ENCODE results near the gene NFASC.

Gene NFASC
- 0 to 11.6 (median 0) reads per million in 17 experiments for total RNA-seq

DNA sequence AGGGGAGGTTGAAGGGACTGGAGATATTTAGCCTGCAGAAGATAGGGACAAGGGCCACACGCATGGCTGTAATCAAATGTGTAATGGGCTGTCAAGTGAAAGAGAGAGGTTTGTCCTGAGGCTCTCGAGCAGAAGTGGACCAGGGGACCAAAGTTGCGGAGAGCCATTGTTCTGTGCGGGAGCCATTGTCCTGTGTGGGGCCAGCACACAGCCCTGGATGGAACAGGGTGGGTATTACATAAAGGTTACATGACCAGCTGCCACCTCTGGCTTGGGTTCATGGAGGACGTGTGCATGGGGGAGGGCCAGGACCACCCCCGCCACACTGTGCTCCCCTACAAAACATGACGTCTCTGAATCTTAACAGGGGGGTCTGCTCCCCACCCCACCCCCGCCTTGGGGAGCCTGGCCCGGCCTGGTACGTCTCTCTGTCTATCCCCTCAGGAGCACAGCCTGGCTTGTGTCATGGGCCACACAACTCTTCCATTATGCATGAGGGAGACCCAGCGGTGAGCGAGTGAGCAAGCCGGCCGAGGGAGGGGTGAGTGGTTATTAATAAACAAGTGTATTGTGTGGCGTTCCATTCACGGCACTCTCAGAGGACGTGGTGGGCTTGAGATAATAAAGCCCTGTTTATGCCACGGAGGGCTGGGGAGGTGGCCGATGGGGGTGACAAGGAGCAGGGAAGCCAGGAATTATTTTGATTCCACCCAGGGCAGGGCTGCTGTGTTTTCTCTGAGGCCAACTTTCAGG, at the start of gene NFASC:
Gene NFASC (plus strand): TSS at position 703 of the 753 bp plus-strand sequence. CDS start 73,454 bp downstream, outside the sequence.
- DNase-seq, result no peak

DNA sequence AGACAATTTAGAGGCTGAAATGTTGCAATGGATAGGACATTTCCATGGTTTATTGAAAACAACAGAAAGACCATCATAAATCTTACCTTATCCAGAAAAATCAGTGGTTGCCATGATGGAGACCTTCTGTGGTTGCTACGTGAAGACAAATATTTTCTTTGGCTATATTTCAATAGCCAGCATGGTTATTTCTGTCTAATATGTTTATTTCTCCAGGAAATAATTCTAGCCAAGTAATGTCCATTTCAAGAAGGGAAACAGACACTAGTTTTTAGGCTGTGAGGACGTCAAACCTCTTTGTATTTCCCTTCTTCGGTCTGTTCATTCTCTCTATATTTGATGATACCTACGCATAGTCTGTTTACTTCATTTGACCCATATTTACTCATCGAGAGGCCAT, 49.2 kb upstream of the NFASC start:
- DNase-seq, result no peak

DNA sequence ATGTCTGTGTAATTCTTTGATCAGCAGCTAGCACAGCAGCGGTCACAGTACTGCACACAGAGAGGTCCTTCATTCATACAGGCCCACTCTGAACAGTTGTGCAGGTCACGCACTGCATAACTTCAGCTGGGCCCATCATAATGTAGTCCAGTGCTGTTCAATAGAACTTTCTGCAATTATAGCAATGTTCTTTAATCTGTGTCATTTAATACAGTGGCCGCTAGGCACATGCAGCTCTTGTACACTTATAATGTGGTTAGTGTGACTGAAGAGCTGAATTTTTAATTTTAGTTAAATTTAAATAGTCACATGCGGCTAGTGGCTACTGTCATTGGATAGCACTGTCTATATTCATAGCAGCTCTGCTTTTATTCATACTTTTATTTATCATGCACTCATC, 48.7 kb upstream of the NFASC start:
- DNase-seq, result no peak

DNA sequence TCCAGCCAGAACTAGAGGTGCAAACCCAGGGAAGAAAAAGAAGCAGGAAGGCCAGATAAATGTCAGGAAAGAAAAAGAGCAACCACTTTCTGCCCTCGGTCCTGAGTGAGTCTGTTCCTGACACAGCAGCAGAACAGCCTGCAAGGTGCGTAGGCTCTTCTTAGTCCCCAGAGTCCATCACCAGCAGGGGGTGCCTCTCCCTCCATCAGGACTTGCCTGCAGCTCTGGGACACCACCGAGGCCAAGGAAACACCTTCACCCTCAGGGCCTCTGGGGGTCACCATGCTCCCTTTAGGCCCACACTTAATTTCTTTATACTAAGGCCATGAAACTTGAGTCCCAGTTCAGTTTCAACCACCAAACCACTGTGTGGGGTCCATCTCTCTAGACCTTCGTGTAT, 43.7 kb upstream of the NFASC start:
- peak in 1 of 4 experiments; percentile 16 for DNase-seq

DNA sequence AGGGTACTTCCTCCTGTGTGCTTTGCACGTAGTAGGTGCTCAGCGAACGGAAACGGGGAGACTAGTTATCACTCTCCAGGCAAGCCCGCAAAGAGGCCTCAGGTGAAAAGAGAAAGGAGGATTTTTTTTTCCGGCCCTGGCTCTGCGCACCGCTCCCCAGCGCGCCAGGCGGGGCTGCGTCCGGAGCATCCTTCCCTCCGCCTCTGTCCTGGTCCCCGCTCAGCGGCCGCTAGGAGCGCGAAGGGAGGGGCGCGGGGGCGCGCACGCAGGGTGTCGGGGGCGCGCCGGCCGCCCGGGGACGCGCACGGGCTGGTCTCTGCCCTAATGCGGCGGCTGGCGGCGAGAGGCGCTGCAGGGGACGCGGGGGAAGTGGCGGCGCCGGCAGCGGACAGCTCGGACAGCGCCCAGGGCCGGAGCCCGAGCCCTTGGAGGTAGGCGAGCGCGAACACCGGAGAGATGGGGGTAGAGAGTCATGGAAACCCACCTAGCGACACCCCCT, 42.3 kb upstream of the NFASC start:
- DNase-seq, result peak; percentile 35 to 65 (median 42)

DNA sequence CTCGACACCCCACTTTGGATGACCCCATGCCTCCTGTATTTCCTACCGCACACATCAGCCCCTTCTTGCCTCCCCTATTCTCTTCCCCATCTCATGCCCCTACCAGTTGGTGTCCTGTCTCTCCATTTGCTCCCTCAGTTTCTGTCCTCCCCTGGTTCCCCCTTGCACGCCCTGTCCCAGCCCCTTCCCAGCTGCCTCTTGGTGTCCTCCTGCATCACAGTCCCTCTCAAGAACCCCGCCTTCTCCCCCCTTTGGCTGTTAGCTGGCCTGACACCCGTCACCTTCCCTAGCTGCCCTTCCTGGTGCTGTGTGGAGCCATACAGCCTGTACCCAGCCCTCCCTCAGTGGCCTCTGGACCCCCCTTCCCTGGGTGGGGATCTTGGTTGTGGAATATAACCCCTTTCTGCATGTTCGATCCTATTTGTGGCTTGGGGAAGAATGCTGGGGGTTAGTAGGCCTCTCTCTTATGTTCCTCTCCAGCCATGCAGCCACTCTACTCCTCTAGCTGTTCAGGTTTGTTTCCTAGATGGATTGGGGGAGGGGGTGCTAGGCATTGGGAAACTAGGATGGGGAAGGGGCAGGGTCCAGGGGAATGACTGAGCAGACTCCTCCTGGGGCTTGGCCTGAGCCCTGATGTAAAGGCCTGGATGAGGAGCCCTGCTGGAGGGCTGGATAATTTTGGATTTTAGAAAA, 41.4 kb upstream of the NFASC start:
- no peak for DNase-seq

DNA sequence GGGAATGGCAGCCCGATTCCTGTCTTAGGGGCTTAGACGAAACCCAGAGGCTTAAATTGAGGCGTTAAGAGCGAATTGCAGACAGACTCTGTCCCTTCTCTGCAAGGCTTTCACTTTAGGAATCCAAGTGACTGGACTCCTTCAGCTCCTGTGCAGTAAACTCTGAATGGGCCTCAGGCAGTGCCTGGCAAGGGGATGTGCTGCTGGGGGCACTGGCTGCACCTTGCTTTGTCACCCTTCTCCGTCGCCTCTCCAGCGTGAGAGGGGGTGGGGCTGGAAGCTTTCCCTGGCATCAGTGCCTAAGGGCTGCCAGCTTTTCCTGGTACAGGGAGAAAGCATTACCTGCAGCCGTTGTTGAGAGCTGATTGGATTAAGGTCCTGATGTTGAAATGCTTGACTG, 39.9 kb upstream of the NFASC start:
- DNase-seq, result no peak

GRCh38 chr1:204831186-204831585, 39.5 kb upstream of the NFASC start:
- DNase-seq, result no peak

DNA sequence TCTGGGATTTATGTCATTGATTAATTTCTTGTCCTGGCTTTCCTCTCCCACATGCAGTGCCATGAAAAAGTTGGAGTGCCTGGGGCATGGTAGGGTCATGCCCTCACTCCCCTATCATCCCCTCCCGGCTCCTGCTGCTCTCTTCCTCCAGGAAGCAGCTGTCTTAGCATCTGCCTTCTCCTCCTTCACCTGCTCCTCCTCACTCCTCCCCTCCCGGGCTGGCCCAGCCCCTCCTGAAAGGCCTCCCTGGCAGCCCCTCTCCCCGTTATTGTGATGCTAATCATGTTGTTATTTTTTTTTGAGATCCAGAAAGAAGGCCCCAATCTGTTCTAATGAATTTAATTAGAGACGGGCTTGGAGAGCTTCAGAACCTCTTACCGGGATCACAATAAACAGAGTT, 36.3 kb upstream of the NFASC start:
- no peak for DNase-seq

GRCh38 chr1:204834752-204835151, 35.9 kb upstream of the NFASC start:
- DNase-seq, result no peak

GRCh38 chr1:204835737-204836136, 34.9 kb upstream of the NFASC start:
- DNase-seq, result no peak

- no peak for DNase-seq
Observed at GRCh38 chr1:204836856-204837255, 33.8 kb upstream of the NFASC start.

- DNase-seq, result peak; percentile 17 to 54 (median 39)
Observed at GRCh38 chr1:204837440-204838084, 33.1 kb upstream of the NFASC start.

DNA sequence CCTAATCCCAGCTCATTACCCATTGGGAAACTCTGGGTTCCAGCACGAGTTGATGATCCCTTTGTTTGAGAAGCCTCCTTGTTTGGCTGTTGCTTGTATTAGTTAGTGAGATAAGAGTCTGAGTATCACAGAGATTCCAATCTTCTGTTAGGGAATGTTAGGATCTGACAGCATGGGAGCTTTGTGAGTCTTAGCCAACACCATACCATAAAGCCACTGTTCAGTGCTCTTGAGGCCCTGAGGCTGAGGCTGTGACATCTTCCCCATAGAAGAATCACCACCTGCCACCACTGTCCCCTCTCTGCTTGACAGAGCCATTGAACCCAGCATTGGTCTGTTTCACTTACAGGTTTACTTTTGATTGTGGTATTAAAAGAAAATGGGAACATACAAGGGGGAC, 29.3 kb upstream of the NFASC start:
- DNase-seq, result no peak

DNA sequence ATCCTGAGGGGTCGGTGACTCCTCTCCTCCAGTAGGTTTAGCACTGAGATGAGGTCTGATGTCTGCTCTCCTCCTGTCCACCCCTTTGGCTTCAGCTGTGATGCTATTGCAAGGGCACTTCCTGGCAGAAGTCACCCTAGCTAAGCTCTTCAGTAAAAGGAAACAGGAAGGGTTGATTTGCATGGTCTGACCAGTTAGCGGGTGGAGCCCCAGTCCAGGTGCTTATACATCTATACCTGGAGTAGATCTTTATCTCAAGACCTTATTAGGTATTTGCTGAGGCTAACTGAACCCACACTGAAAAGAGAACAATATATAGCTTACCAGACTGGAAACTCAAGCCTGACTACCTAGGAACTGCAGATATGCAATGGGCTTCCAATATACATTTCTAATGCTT, 28.9 kb upstream of the NFASC start:
- DNase-seq, result no peak

GRCh38 chr1:204842369-204842768, 28.3 kb upstream of the NFASC start:
- no peak for DNase-seq

GRCh38 chr1:204842892-204843291, 27.8 kb upstream of the NFASC start:
- no peak for DNase-seq

DNA sequence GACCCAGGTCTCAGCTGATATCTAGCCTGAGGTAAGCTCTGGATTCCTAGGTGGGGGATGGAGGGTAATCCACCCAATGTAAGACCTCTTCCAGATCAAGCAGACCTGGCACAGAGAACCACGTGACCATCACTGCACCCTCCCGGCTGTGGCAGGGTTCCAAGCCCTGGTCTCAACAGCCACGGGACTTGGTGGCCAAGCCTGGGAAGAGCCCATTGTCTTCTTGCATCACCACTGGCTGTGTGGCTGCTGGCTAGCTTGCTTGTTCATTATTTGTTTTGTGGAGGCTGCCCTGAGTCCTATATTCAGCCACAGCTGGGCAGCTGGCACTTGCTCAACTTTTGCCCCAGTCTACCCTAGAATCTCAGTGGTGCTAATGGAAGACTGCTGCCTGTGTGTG, 24.1 kb upstream of the NFASC start:
- DNase-seq, result no peak

GRCh38 chr1:204848579-204848978, 22.1 kb upstream of the NFASC start:
- no peak for DNase-seq

- no peak for DNase-seq
Observed at GRCh38 chr1:204852854-204853253, 17.8 kb upstream of the NFASC start.

GRCh38 chr1:204853436-204853835, 17.2 kb upstream of the NFASC start:
- no peak for DNase-seq

DNA sequence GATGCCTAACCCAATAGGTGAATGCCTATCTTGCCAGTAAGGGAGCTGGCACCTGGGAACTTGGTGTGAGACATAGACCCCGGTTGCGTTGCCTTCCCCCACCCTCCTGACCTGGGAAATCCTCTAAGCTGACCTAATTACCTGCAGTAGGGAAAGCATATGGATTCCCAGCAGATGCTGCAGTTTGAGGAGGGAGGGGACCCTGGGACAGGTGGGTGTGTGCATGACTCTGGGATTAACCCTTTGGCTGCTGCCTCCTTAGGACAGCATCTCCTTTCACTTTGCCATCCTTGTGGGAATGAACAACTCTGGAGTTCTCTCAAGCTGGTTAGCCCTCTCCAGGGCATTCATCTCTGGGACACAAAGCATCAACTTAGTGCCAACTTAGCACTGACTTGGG, 16.4 kb upstream of the NFASC start:
- no peak for DNase-seq

DNA sequence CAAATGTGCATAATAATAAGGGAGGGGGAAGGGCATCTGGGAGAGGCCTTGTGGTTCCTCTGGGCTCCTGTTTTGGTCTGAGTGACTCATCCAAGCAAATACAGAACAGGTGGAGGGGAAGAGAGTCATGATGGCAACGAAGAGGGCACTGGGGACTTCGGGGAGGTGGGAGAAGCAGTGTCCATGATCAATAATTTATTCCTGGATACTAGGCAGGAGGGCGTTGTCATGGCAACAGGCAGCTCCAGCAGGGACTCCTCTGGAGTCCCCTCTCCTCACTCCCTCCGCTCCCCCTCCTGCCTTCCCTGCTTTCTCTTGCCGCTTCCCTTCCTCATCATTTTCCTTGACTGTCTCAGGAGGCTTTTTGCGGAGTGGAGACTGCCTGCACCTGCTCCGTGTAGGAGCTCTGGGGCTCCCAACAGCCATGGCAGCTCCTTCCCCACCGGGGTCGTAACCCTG, 12.3 kb upstream of the NFASC start:
- DNase-seq, result no peak
